VCaP (cell line): Measurements from ENCODE around the gene TNPO1.

Source experiments
- H3K27ac ChIP-seq: fragments of 450-650 bp; 2 replicates; pipeline ENCODE4 v1.5.1; 2017
- CTCF ChIP-seq: fragments of 450-650 bp; conservative IDR thresholded peaks from 2 replicates; pipeline ENCODE4 v1.5.1; 2017; ENCODE audit warnings: mild to moderate bottlenecking, moderate library complexity

The TNPO1 gene

GRCh38 chr5:72816284-72817075 lies at the start of gene TNPO1:
Gene TNPO1, plus strand, starts transcription at chr5:72816661. Its CDS starts 77 bp downstream, at chr5:72816738.
- peak within 1 kb of the TSS; percentile 89 for H3K27ac ChIP-seq
- no peak for TF ChIP-seq CTCF

GRCh38 chr5:72767289-72768010 lies 49.0 kb upstream of the TNPO1 start:
- peak overlapping the region; percentile 63 for H3K27ac ChIP-seq
- TF ChIP-seq CTCF: peak; percentile 55

GRCh38 chr5:72770266-72770665 lies 46.2 kb upstream of the TNPO1 start:
- no peak overlapping the region for H3K27ac ChIP-seq
- no peak for TF ChIP-seq CTCF

GRCh38 chr5:72776684-72777083 lies 39.8 kb upstream of the TNPO1 start:
- no peak overlapping the region for H3K27ac ChIP-seq
- no peak for TF ChIP-seq CTCF

- TF ChIP-seq CTCF: no peak
- no peak overlapping the region for H3K27ac ChIP-seq
These were observed 36.9 kb upstream of the TNPO1 start for GRCh38 chr5:72779520-72779919.

- no peak overlapping the region for H3K27ac ChIP-seq
- TF ChIP-seq CTCF: no peak
These were observed 33.1 kb upstream of the TNPO1 start for GRCh38 chr5:72783354-72783753.

GRCh38 chr5:72784129-72784528 lies 32.3 kb upstream of the TNPO1 start:
- no peak for TF ChIP-seq CTCF
- H3K27ac ChIP-seq: no peak overlapping the region
